ENCODE measurements around the gene PPIF.

DNA sequence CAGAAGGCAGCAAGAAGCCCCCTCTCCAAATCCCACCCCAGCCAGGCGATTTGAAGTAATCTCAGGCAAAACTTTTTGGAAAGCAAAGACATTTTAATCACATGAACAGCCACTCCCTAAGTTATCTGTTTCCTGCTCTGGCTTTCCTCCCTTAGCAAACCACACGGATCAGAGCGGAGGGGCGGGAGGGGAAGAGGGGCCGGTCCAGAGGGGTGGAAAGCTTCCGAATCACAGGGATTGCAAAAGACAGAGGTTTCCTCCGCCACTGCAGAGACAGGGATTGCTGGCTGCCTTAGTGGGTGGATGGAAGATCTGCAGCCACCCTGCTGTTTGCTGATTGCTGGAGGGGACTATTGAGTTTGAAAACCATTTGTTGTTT lies 57.0 kb downstream of the PPIF start:
- TF ChIP-seq EZH2 (IDR thresholded peaks at IDR 0.05; ENCODE audit: insufficient read depth, poor library complexity, severe bottlenecking): no peak
- no peak for TF ChIP-seq EZH2phosphoT487 (IDR thresholded peaks at IDR 0.05; ENCODE audit: insufficient read depth, low read depth)

Data from GM23248 (cell line).